HL-60/S4 (cell line): ENCODE results near the gene EGFL7.

ENCODE experiments used
- in situ Hi-C: fragments of 300-500 bp; cut with MboI; formaldehyde crosslinking; loops from 2 replicates; pipeline ENCODE4 v1.14.3; 2022; ENCODE audit warnings: low sequenced_read_pairs

The EGFL7 gene

DNA sequence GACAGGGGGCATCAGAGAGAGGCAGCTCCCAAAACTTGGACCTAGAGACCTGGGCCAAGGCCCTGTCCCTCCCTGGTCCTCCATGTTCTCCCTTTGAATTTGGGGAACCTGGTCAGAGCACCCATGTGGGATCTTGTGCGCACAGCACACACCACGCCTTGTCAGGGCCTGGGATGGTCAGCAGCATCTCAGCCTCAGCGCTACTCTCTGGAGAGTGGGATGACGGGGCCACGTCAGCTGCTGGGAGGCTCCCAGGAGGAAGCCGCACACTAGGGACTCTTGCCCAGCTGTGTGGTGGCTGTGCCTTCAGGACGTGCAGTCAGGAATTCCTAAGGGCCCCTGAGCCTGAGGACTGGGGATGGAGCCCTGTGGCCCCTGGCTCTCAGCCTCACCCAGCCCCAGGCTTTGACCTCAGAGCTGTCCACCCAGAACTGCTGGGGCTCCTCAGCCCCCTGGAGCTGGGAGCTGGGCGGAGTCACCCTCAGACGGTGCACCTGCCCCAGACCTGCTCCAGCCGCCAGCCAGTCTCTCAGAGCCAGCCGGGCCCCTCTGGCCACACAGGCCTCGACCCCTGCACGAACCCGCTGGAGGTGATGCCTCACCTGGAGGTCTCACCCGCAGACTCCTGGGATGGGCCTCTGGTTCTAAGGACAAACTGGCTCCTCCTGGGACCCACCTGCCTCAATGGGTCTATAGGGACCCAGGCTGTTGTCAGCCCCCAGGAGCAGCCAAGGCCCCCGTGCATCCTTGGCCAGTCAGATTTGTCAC lies 38.3 kb upstream of the EGFL7 start:
- in situ Hi-C loops = no loop called here

DNA sequence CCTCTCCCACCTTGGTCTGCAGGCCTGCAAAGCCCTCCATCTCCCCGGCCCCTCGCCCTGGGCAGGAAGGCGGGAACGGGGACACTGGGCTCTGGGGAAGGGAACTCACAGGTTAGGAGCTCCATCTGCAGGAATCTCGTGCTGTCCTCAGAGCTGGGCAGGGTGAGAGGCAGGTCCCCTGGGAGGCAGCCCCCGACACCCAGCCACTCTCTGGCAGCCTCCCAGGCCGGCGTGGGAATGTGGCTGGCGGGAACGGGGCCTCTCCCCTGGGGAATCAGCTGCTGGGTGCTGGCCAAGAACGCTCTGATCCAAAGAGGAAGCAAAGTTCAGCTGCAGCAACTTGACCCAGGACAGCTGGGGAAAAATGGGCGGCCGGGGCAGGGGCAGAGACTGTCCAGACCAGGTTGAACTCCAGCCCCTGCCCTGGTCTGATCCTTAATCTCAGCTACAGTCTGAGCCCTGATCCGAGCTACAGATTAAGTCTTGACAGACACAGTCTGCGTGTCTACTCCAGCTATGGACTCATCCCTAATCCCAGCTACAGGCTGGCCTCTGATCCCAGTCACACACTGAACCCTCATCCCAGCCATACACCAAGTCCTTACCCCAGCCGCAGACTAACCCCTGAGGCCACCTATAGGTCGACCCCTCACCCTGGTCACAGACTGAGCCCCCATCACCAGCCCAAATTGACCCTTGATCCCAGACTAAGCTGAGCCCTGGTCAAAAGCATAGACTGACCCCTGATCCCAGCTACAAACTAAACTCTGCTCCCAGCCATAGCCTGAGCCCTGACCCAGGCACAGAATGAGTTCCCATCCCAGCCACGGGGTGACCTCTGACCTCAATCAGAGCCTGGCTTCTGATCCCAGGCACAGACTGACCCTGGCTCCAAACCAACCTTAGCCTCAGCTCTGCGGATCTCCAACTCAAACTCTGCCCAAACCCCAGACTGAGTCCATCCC lies 37.3 kb upstream of the EGFL7 start:
- in situ Hi-C loops = loop anchor here (5.0 to 25.0 kb wide), 2 partner anchors 133 to 288 kb away; partner anchors contain the start of gene GPSM1

DNA sequence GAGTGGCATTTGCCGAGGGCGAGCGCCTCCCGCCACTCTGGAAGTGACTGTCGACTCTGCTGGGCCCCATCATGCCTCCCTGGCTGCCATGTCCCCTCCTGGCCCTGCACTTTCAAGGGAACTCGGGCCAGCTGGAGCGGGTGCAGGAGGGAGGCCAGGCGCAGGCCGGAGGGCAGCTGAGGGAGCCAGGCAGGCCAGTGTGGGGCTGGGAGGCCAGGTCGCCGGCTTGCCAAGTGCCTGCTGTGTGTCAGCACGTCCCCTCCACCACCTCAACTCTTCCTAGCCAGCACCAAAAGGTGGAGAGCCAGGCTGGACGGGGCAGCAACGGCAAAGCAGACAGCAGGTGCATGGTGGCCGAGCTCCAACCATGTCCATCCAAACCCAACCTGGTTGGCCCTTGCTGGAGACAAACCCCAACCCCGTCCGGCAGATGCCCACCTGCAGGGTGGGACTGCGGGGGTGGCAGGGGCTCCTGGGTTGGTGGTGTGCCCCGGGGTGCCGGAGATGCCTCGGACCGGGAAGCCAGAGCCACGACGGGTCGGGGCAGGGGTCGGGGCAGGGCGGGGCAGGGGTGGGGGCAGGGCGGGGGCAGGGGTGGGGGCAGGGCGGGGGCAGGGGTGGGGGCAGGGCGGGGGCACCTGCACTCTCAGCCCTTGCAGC lies 36.5 kb upstream of the EGFL7 start:
- in situ Hi-C loops = loop anchor here (5.0 to 25.0 kb wide), 2 partner anchors 134 to 289 kb away; partner anchors contain the start of gene GPSM1

DNA sequence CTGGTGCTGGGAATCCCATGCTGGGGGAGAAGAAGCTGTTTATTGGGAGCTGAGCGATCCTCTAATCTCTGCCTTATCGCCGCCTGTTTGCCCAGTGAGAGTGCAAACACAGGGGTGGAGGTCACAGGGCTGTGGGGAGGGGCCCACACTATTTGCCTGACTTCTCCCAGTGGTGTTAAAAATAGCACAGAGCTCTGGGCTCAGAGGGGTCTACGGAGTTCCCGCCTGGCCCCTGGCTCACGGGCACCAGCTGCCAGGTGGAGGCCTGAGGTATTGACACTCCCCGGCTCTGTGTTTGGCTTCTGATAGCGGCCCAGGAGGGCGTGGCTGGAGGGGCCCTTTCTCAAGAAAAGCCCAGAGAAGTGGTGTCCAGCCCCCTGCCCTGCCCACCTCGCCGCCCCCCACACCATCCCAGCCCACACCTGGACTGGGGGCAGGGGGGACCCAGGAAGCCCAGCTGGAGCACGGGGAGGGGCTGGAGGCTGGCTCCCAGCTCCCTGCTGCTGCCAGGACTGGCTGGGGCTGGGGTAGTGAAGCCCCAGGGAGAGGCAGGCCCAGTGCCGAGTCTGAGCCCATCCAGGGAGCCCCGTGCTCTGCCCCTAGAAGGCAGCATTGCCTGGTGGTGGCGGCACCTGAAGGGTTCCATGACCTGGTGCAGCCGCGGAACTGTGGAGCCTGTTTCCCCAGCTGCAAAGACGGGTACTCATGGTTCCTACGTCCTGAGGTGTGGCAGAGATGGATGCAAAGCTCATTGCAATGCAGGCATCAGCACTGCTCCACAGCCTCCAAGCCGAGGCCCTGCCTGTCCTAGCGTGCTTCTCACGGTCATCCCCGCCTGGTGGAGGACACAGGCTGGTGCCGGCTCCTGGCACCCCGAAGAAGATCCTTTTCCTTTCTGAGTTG lies 35.7 kb upstream of the EGFL7 start:
- in situ Hi-C loops = loop anchor here (5.0 to 25.0 kb wide), 2 partner anchors 135 to 290 kb away; partner anchors contain the start of gene GPSM1

DNA sequence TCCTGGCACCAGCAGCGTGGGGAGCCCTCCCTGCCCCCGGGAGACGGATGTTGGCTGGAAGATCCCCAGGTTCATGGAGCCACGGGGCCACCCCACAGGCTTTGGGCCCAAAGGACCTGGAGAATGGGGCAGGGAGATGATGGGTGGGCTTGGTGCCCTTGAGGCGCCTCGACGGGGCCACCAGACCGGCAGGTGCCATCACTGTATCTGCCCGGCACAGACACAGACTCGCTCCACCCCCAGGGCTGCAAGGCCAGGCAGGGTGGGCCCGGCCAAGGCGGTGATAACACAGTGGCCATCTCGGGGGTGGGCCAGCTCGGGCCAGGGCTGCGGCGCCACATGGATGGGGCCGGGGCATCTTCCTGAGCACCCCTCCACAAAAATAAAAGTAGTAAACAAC lies 35.0 kb upstream of the EGFL7 start:
- in situ Hi-C loops = loop anchor here (5.0 to 25.0 kb wide), 2 partner anchors 135 to 290 kb away; partner anchors contain the start of gene GPSM1

DNA sequence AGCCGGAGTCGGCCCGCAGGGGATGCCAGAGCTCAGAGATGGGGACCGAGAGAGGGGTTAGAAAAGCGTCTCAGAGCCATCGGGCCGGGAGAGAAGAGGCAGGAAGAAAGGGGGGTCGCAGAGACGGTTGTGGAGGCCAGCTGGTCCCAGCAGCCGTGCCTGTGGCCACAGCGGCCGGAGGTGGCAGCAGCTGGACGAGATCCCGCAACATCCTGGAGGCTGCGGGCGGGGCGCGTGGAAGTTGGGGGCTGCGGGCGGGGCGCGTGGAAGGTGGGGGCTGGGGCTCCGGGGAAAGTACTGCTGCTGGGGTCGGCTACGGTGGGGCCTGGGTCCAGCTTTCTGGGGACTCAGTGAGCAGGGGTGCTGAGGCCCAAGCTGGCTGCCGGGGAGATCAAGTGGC lies 34.4 kb upstream of the EGFL7 start:
- in situ Hi-C loops = loop anchor here (5.0 to 25.0 kb wide), 2 partner anchors 136 to 291 kb away; partner anchors contain the start of gene GPSM1

DNA sequence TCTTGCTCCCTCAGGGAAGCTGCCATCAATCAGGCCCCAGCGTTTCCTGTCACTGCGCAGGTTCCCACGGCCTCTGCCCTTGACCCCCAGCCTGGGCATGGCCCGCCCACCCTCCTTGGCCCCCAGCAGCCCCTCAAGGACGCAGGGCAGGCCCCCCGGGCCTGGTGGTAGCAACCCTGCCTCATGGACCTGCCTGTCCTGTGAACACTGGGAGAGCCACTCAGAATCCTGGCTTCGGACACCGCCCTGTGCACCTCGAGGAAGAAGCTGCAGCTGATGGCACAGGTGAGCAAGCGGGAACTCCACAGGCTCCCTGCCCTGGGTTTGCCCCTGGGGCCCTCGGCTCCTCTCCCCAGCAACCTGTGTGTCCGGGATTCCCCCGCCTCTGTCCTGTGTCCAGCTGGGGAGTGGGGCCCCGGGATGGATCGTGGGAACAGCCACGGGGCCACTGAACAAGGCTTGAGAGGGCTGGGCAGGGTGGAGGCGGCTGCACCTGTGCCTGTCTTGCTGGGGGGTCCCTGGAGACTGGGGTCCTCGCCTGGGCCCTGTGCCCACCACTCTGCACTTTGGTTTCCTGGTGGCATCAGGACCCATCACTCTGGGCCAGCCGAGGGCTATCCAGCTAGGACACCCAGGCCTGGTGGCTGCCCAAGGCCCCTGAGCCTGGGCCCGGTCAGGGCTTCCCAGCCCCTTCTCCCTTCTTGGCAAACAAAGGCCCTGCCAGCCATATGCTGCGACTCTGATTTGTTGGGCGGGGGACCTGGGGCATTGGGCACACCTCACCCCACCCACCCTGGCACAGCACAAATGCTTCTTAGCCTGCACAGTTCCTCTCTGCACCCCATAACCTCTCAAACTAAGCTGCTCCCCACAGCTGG lies 33.5 kb upstream of the EGFL7 start:
- in situ Hi-C loops = loop anchor here (5.0 to 25.0 kb wide), 2 partner anchors 137 to 292 kb away; partner anchors contain the start of gene GPSM1

DNA sequence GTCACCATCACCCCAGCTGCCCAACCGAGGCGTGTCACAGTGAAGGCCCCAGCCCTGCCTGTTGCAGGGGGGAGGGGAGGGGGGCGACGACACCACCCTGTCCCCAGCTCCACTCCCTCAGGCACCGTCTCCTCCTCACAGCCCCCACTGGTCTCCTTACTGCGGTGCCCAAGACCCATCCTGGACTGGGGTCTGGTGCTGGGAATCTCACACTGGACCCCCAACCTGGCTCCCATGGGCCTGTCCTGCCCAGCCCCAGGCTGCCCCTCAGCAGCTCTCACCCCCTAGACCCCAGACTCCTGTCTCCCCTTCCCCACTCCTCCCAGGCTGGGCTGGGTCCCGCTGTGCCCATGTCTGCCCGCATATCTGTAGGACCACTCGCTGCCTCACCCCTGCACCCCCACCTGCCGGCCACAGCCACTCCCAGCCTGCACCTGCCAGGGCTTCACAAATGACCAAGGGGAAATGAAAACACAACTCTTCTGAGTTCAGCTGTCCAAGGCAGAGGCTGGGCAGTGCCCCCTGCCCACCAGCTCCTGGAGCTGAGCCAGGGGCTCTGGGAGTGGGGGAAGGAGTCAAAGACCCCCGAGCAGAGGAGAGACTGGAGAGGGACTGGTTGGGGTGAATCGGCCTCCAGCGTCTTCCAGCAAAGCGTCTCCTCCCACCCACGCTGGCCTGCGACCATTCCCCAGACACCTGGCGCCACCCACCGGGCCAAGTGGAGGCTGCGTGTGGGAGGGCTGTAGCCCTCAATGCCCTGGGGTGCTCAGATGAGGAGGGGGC lies 32.6 kb upstream of the EGFL7 start:
- in situ Hi-C loops = loop anchor here (5.0 to 25.0 kb wide), 2 partner anchors 138 to 293 kb away; partner anchors contain the start of gene GPSM1

DNA sequence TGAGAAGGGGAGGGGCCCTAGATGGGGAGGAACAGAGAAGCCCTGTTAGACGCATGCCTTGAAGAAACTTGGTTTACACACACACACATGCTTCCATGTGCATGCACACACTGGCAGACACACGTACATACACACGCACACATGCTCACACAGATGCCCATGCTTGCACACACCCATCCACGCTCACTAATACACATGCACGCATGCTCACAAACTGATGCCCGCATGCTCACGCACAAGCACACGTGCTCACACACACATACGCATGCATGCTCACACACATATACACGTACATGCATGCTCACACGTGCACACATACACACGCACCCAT lies 32.1 kb upstream of the EGFL7 start:
- in situ Hi-C loops = loop anchor here (25.0 kb wide), 1 partner anchor 293 kb away; the partner anchor contains the start of gene GPSM1

DNA sequence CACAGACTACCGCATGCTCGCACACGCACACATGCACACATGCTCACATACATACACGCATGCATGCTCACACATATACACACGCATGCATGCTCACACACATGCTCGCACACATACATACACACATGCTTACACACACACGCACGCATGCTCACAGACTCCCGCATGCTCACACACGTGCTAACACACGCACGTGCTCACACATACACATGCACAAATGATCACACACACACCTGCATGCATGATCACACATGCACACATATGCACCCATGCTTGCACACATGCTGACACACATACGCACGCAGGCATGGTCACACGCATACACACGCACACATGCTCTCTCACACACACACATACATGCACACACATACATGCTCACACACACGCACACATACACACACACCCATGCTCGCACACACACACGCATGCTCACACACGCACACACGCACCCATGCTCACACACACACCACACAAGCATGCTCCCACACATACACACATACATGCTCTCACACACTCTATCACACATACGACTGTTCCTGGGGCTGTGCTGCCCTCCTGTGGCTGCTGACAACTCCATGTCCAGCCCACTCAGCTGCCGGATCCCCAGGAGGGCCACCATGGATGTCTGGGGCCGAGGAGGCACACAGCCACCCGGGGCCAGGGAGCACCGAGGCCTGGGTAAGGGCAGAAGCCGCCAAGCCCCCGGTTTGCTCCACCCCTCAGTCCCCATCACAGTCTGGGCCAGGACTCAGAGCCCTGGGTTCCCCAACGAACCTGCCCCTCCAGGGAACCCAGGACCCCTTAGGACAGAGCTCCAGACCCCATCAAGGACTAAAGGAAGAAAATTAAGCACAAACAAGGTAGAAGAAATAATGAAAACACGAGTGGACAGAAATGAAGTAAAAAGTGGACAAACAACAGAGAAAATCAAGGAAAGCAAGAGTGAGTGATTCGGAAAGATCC lies 31.4 kb upstream of the EGFL7 start:
- in situ Hi-C loops = loop anchor here (25.0 kb wide), 1 partner anchor 294 kb away; the partner anchor contains the start of gene GPSM1

DNA sequence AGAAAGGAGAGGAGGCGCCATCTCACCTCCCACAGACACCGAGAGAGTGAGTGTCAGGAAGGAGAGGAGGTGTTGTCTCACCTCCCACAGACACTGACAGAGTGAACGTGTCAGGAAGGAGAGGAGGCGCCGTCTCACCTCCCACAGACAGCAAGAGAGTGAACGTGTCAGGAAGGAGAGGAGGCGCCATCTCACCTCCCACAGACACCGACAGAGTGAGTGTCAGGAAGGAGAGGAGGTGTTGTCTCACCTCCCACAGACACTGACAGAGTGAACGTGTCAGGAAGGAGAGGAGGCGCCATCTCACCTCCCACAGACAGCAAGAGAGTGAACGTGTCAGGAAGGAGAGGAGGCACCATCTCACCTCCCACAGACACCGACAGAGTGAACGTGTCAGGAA lies 30.6 kb upstream of the EGFL7 start:
- in situ Hi-C loops = loop anchor here (25.0 kb wide), 1 partner anchor 295 kb away; the partner anchor contains the start of gene GPSM1

DNA sequence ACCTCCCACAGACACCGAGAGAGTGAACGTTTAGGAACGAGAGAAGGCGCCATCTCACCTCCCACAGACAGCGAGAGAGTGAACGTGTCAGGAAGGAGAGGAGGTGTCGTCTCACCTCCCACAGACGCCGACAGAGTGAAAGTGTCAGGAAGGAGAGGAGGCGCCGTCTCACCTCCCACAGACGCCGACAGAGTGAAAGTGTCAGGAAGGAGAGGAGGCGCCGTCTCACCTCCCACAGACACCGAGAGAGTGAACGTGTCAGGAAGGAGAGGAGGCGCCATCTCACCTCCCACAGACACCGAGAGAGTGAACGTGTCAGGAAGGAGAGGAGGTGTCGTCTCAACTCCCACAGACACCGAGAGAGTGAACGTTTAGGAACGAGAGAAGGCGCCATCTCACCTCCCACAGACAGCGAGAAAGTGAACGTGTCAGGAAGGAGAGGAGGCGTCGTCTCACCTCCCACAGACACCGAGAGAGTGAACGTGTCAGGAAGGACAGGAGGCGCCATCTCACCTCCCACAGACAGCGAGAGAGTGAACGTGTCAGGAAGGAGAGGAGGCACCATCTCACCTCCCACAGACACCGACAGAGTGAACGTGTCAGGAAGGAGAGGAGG lies 30.1 kb upstream of the EGFL7 start:
- in situ Hi-C loops = loop anchor here (25.0 kb wide), 1 partner anchor 295 kb away; the partner anchor contains the start of gene GPSM1

DNA sequence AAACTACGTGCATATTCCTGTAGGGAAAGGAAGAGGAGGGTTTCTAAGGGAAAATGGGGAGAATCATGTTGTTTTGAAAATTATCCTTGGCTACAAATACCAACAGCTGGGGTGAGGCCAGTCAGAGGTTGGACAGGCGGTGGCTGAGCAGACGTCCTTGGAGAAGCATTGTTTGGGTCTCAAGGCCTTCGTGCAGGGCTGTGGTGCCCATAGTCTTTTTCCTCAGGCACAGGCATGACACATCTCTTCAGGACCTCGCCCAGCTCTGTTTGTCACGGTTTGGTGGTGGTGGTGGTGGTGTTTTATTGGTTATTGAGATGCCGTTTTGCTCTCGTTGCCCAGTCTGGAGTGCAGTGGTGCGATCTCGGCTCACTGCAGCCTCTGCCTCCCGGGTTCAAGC lies 27.8 kb upstream of the EGFL7 start:
- in situ Hi-C loops = loop anchor here (25.0 kb wide), 1 partner anchor 298 kb away; the partner anchor contains the start of gene GPSM1

DNA sequence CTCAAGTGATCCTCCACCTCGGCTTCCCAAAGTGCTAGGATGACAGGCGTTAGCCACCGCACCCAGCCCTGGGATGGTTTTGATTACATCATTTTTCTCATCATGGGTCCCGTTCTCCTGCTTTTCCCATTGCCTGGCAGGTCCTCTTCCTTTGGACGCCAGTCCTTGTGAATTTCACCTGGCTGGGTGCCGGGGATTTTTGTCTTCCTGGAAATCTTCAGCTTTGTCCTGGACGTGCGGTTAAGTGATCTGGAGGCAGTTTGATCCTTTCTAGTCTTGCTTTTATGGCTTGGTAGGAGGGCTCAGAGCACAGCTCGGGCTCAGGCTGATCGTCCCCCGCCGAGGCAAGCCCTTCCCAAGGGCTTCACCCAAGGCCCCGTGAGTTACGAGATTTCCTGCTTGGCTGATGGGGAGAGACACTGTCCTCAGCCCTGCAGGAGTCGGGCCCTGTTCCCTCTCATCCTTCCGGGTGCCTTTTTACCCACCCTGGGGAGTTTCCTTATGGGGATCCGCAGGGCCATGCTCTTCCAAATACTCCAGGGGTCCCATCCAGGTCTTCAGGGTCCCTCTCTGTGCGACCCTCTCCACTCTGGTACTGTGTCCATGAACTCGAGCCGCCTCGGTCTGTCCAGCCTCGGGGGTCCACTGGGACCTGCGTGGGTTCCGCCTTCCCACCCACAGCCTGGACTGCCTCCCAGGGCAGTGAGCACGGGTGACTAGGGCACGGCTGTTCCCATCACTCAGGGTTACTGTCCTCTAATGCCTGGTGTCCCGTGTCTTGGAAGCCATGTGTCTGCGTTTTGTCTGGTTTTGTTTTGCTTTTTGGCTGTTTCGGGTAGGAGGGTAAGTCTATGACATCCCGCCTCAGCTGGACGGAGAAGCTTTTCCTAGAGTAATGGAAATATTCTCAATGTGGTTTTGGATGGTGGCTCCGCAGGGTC lies 22.3 kb upstream of the EGFL7 start:
- in situ Hi-C loops = loop anchor here (25.0 kb wide), 1 partner anchor 303 kb away; the partner anchor contains the start of gene GPSM1

DNA sequence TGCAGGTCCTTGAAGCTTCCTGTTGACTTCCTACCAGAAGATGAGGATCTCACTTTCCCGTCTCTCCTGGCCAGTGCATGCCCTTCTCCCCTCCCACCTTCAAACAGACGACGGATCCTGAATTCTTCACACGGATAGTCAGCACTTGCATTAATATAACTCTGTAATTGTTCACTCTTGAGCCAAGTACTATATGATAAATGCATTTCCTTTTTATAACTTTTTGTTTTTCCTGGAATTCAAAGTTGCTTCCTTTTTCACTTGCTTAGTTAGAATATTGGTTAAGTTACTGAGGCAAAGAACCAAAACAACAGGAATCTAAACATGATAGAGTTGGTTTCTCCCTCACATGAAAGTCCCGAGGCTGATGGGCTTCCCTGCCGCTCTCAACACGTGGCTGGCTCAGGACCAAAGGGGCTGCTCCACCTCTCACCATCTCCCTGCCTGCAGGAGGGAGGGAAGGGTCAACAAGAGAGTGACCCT lies 20.2 kb upstream of the EGFL7 start:
- in situ Hi-C loops = loop anchor here (25.0 kb wide), 1 partner anchor 305 kb away; the partner anchor contains the start of gene GPSM1
